ENCODE results near the gene EXOG.

GRCh38 chr3:38477839-38478450 lies 18.2 kb upstream of the EXOG start:
- TF ChIP-seq POLR2A (IDR thresholded peaks at IDR 0.05) (no peak), CTCF (IDR thresholded peaks at IDR 0.05) (no peak)
